GM13977 (cell line): ENCODE results near the gene NEK4.

Source experiments
- DNase-seq: peaks from one replicate; pipeline ENCODE4 v3.0.0; 2012; ENCODE audit warnings: low spot score
- CTCF ChIP-seq: IDR thresholded peaks from 2 replicates; pipeline ENCODE4 v1.5.1; 2012; ENCODE audit warnings: mild to moderate bottlenecking, control low read depth; ENCODE audit not compliant: insufficient read depth; ENCODE audit errors: extremely low read depth, missing control alignments
- in situ Hi-C: fragments of 300-500 bp; cut with MboI; formaldehyde crosslinking; loops from one replicate; pipeline ENCODE4 v1.12.0; 2022; ENCODE audit warnings: low sequenced_read_pairs, low pct_unique_long_range_greater_than_20kb, mixed read lengths, inconsistent platforms; ENCODE audit not compliant: unreplicated experiment

NEK4 gene

GRCh38 chr3:52801839-52802238, 31.1 kb upstream of the NEK4 start:
- in situ Hi-C loops = no loop called here

GRCh38 chr3:52800079-52800478, 29.3 kb upstream of the NEK4 start:
- in situ Hi-C loops = no loop called here

More at GRCh38 chr3:52801839-52802238, 31.1 kb upstream of the NEK4 start:
- TF ChIP-seq CTCF = no peak
- DNase-seq = no peak

GRCh38 chr3:52798978-52799476, 28.3 kb upstream of the NEK4 start:
- peak; percentile 75 for DNase-seq
- peak; percentile 68 for TF ChIP-seq CTCF
- in situ Hi-C loops = no loop called here

More at GRCh38 chr3:52800079-52800478, 29.3 kb upstream of the NEK4 start:
- TF ChIP-seq CTCF = no peak
- DNase-seq = no peak

- no peak for DNase-seq
- in situ Hi-C loops = no loop called here
- TF ChIP-seq CTCF = no peak
These were observed 27.7 kb upstream of the NEK4 start for GRCh38 chr3:52798376-52798977.

- in situ Hi-C loops = no loop called here
- no peak for TF ChIP-seq CTCF
- DNase-seq = no peak
These were observed 25.7 kb upstream of the NEK4 start for GRCh38 chr3:52796411-52796810.

- DNase-seq = no peak
- no peak for TF ChIP-seq CTCF
- in situ Hi-C loops = no loop called here
These were observed 24.7 kb upstream of the NEK4 start for GRCh38 chr3:52795298-52795900.
